GM12864 (cell line): ENCODE measurements around the gene GALC.

Experiments
- DNase-seq: peaks from one replicate; pipeline ENCODE4 v3.0.0-alpha.2; 2011; ENCODE audit warnings: low read depth
- H3K4me3 ChIP-seq: 2 replicates; pipeline ENCODE4 v1.5.1; 2011; ENCODE audit warnings: mild to moderate bottlenecking, low read depth, low read length, control low read depth
- TF ChIP-seq, protein P1 (sequence below): IDR thresholded peaks from 2 replicates; pipeline ENCODE4 v1.5.1; 2011; ENCODE audit warnings: low read depth, mild to moderate bottlenecking, moderate library complexity, low read length, control low read depth, inconsistent platforms; ENCODE audit errors: missing control alignments

The GALC gene

DNA sequence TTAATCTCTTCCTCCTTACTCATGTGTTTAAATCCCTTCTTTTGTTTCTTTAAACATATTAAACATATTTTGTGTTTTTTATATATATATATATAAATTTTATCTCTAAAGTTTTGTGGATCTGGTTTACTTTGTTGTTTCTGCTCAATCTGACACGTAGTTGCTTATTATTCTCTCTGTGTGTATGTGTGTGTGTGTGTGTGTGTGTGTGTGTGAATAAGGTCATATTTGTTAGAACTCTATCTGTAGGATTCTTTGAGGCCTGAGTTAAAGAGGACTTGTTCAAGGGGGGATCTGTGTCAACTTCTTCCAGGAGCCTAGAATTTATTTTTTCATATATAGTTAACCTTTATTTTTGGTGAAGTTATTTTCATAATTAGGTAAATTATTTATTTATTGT lies 14.6 kb upstream of the GALC start:
- no peak overlapping the region for H3K4me3 ChIP-seq
- TF ChIP-seq, protein P1, sequence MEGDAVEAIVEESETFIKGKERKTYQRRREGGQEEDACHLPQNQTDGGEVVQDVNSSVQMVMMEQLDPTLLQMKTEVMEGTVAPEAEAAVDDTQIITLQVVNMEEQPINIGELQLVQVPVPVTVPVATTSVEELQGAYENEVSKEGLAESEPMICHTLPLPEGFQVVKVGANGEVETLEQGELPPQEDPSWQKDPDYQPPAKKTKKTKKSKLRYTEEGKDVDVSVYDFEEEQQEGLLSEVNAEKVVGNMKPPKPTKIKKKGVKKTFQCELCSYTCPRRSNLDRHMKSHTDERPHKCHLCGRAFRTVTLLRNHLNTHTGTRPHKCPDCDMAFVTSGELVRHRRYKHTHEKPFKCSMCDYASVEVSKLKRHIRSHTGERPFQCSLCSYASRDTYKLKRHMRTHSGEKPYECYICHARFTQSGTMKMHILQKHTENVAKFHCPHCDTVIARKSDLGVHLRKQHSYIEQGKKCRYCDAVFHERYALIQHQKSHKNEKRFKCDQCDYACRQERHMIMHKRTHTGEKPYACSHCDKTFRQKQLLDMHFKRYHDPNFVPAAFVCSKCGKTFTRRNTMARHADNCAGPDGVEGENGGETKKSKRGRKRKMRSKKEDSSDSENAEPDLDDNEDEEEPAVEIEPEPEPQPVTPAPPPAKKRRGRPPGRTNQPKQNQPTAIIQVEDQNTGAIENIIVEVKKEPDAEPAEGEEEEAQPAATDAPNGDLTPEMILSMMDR, result no peak

DNA sequence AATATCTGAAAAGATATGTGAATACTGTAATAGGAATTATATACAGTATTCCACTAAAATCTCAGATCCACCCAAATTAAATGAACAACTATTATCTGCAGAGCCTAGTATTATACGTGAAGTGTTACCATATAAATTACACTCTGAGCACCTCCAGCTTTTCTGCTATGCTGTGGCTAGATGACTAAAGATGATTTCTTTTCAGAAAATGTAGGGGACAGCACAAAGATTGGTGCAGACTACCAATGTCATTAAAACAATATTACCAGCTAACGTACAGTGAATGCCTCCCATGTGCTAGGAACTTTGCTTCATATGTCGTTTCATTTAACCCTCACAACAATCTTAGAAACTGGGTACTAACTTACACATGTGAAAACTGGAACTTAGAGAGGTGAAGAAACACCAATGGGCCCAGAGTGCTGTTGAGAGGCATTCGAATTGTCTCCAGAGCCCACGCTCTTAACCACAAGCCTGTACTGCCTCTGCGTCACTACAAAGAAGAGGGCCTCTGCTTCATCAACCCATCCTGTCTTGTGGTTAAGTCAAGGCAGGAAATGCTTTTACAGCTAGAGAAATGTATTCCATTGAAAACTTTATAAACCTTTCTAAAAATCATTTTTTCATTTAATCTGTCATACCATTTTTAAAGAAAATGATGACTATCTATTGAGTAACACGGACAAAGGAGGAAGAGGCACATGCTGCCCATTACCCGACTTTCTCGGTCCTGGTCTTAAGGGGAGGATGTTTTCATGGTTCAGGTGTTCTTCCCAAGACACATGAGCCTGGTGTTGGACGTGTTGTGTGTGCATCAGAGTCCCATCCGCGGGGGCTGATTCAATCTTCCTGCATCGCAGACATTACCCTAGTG lies 13.2 kb upstream of the GALC start:
- H3K4me3 ChIP-seq, result peak overlapping the region; percentile 65
- TF ChIP-seq, protein P1, result no peak
- DNase-seq, result peak; percentile 80

More for the DNA sequence above, 14.6 kb upstream of the GALC start:
- no peak for DNase-seq

DNA sequence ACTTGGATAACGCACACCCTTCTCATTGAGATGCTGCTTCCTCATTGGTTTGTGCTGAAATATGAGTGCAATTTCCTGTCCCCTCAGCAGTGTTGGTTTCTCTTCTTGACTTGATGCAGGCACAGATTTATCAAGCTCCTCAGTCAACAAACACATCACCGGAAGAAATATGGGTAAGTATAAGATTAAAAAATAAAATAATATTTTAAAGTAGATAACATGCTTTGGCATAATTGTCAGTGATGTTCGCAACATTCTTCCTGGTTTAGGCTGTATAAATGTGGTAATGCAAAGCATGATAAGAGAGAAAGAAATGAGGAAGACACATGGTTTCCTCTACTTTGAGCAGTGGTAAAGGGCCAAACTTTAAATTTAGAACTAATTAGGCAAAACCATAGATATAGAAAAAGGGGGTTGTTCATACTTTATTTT lies 12.1 kb upstream of the GALC start, which contains the start of gene GPR65:
Gene GPR65, plus strand, starts transcription at position 86 of the 432 bp plus-strand sequence. CDS start 5,713 bp downstream, outside the sequence.
- peak; percentile 70 for DNase-seq
- TF ChIP-seq, protein P1, result no peak
- peak within 1 kb of the TSS; percentile 65 for H3K4me3 ChIP-seq

DNA sequence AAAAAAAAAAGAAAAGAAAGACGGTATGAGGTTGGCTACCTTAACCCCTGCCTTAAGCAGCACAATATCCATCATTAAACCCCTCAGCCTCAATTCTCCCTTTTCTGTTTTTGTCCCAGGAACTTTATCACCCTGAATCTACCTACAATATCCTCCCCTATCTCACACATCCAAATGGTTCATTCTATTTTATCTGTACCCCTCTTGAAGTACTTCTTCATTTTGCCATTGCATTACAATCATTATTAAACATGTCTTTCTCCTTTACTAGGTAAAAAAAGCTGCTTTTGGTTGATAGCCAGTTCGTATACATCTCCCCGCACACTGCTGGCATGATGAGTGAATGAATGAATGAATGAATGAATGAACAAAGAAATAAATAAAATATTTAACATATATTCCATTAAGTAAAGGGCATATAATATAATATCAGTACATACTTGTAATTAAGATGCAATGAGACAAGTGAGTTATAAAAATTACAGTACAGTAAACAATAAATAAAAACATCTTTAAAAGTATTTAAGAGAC lies 11.6 kb upstream of the GALC start:
- no peak for DNase-seq
- TF ChIP-seq, protein P1, result no peak
- no peak overlapping the region; the same call in 1 of the 2 replicates for H3K4me3 ChIP-seq

DNA sequence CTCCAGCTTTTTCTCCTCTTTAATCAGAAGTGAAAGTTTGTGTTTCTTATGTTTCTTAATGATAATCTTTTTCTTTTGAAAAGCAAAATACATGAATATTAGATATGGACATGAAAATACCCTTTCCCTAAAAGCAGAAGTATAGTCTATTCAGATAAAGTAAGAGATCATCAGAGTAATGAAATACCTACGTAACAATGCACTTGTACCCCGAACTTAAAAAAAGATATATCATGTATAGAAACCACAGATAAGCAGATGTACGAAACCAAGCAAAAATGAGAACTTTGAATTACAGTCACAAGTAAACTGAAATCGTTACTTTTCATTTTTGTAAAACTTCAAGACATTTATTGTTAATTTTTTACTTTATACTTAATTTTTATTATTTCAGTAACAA lies 10.4 kb upstream of the GALC start:
- TF ChIP-seq, protein P1, result no peak
- no peak for DNase-seq
- no peak overlapping the region for H3K4me3 ChIP-seq

DNA sequence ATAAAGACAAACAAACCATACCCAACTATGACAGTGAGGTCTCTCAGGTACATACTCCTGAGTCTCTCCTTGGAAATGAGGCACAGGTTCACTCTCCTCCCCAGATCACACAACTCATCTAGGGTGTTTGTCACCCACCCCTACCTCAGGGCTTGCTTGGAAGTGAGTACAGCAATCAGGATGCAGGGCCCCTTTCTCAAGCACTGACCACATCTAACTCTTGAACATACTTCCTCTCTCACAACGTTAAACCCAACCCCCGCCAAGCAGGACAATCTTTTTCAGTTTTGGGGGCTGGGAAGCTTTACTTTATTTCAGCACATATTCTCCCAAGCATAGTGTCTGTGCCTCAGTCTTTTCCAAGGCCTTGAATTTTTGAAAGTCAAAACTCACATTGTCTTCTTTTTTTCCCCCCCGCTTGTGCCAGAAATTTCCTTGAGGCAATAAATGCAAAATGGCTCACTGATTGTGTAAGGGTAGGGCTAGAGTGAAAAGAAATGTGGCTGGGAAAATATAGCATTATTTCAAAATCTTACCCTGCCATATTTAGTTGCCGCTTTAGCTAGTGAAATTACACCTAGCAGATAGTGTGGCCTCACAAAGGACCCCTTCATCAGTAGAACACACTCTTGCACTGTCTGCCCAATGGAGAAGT lies 9.6 kb upstream of the GALC start:
- TF ChIP-seq, protein P1, result no peak
- no peak overlapping the region for H3K4me3 ChIP-seq
- no peak for DNase-seq
